Mesenchymal stem cell (in vitro differentiated cells and primary cell): ENCODE data around the gene MIS18A.
"Not testable (repeated sequence)": the region's sequence is repeated elsewhere in the genome, so short reads cannot be mapped to it uniquely, and the experiment has no call there.

Source experiments
- DNase-seq: peaks from one replicate; pipeline ENCODE4 v3.0.0-alpha.2; 2013
- H2AFZ ChIP-seq: one replicate; pipeline ENCODE4 v1.6.1; 2013; ENCODE audit warnings: low read depth, mild to moderate bottlenecking, control low read depth, inconsistent platforms, low read length, moderate library complexity
- H2AK5ac ChIP-seq: 2 replicates; pipeline ENCODE4 v1.6.1; 2013; ENCODE audit warnings: low read length, moderate library complexity, mild to moderate bottlenecking, inconsistent platforms; ENCODE audit not compliant: severe bottlenecking
- H2BK120ac ChIP-seq: one replicate; pipeline ENCODE4 v1.6.1; 2013; ENCODE audit warnings: low read depth, mild to moderate bottlenecking, inconsistent platforms, low read length, moderate library complexity
- H2BK12ac ChIP-seq, 2 experiments: one replicate each; pipeline ENCODE4 v1.6.1; 2013; ENCODE audit warnings: inconsistent platforms in 2 of 2, low read length in 2 of 2, mild to moderate bottlenecking in 2 of 2, moderate library complexity in 2 of 2, control low read depth in 1 of 2
- H2BK15ac ChIP-seq: one replicate; pipeline ENCODE4 v1.6.1; 2013; ENCODE audit warnings: mild to moderate bottlenecking, low read depth, inconsistent platforms; ENCODE audit not compliant: poor library complexity, severe bottlenecking
- H2BK5ac ChIP-seq: 2 replicates; pipeline ENCODE4 v1.6.1; 2013; ENCODE audit warnings: low read depth, mild to moderate bottlenecking, low read length, control low read depth, inconsistent platforms; ENCODE audit not compliant: poor library complexity, severe bottlenecking
- H3K14ac ChIP-seq, 2 experiments: one replicate each; pipeline ENCODE4 v1.6.1; 2013; ENCODE audit warnings: inconsistent platforms in 2 of 2, low read length in 2 of 2, control low read depth in 1 of 2, mild to moderate bottlenecking in 1 of 2, moderate library complexity in 1 of 2
- H3K18ac ChIP-seq, 2 experiments: one replicate each; pipeline ENCODE4 v1.6.1; 2013; ENCODE audit warnings: inconsistent platforms in 2 of 2, low read length in 2 of 2, control low read depth in 1 of 2, low read depth in 1 of 2, mild to moderate bottlenecking in 1 of 2
- H3K23ac ChIP-seq, 2 experiments: one replicate each; pipeline ENCODE4 v1.6.1; 2013; ENCODE audit warnings: inconsistent platforms in 2 of 2, low read length in 2 of 2, mild to moderate bottlenecking in 2 of 2, moderate library complexity in 2 of 2, control low read depth in 1 of 2
- H3K27ac ChIP-seq: 2 replicates; pipeline ENCODE4 v1.5.1; 2013; ENCODE audit warnings: mild to moderate bottlenecking, moderate library complexity, low read length, control low read depth, inconsistent platforms; ENCODE audit not compliant: poor library complexity, severe bottlenecking
- H3K27me3 ChIP-seq, 2 experiments: 2 replicates each; pipeline versions ENCODE4 v1.6.1 to v1.7.0; 2013; ENCODE audit warnings: low read length in 2 of 2, mild to moderate bottlenecking in 2 of 2, moderate library complexity in 2 of 2, control low read depth in 1 of 2, inconsistent platforms in 1 of 2; ENCODE audit not compliant: control insufficient read depth in 1 of 2, insufficient read depth in 1 of 2
- H3K36me3 ChIP-seq, 2 experiments: 2 replicates each; pipeline versions ENCODE4 v1.6.1 to v1.7.0; 2013; ENCODE audit warnings: low read length in 2 of 2, control low read depth in 1 of 2, inconsistent platforms in 1 of 2, low read depth in 1 of 2, mild to moderate bottlenecking in 1 of 2; ENCODE audit not compliant: insufficient read depth in 2 of 2, control insufficient read depth in 1 of 2
- H3K4ac ChIP-seq, 2 experiments: one replicate each; pipeline ENCODE4 v1.6.1; 2013; ENCODE audit warnings: inconsistent platforms in 2 of 2, low read length in 2 of 2, mild to moderate bottlenecking in 2 of 2, moderate library complexity in 2 of 2, control low read depth in 1 of 2, low read depth in 1 of 2
- H3K4me1 ChIP-seq: 2 replicates; pipeline ENCODE4 v1.6.1; 2013; ENCODE audit warnings: low read depth, low read length, control low read depth; ENCODE audit not compliant: control insufficient read depth, insufficient read depth
- H3K4me2 ChIP-seq: 2 replicates; pipeline ENCODE4 v1.6.1; 2013; ENCODE audit warnings: low read length, mild to moderate bottlenecking, inconsistent platforms; ENCODE audit not compliant: poor library complexity, severe bottlenecking
- H3K4me3 ChIP-seq, 2 experiments: 2 replicates each; pipeline versions ENCODE4 v1.5.1 to v1.7.0; 2013; ENCODE audit warnings: low read length in 2 of 2, mild to moderate bottlenecking in 2 of 2, control low read depth in 1 of 2, low read depth in 1 of 2; ENCODE audit not compliant: insufficient read depth in 1 of 2
- H3K79me1 ChIP-seq: replicated peaks from 2 replicates; pipeline ENCODE4 v1.6.1; 2013; ENCODE audit warnings: mild to moderate bottlenecking, control low read depth, low read length, inconsistent platforms; ENCODE audit not compliant: poor library complexity, severe bottlenecking
- H3K9ac ChIP-seq: 2 replicates; pipeline ENCODE4 v1.7.0; 2013; ENCODE audit warnings: mild to moderate bottlenecking, low read length, moderate library complexity
- H3K9me3 ChIP-seq: 2 replicates; pipeline ENCODE4 v1.7.0; 2013; ENCODE audit warnings: mild to moderate bottlenecking, low read length; ENCODE audit not compliant: control insufficient read depth
- H4K8ac ChIP-seq: one replicate; pipeline ENCODE4 v1.6.1; 2013; ENCODE audit warnings: inconsistent platforms, mild to moderate bottlenecking, low read length, moderate library complexity
- H4K91ac ChIP-seq: one replicate; pipeline ENCODE4 v1.6.1; 2013; ENCODE audit warnings: mild to moderate bottlenecking, low read length, inconsistent platforms
- WGBS: methylation state at CpG from one replicate; pipeline ENCODE4 v1.1.7; 2013; ENCODE audit warnings: mixed read lengths; 5-methylcytosine and 5-hydroxymethylcytosine counted together

Gene MIS18A

DNA sequence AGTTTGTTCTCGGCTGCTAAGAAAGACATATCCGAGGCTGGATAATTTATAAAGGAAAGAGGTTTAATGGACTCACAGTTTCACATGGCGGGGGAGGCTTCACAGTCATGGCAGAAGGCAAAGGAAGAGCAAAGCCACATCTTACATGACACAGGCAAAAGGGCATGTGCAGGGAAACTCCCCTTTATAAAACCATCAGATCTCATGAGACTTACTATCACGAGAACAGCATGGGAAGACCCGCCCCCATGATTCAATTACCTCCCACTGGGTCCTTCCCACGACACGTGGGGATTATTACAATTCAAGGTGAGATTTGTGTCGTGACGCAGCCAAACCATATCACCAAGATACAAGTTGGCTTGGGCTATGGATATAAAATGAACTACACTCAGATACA, 32.1 kb upstream of the MIS18A start:
- not testable (repeated sequence) for H3K18ac ChIP-seq, H3K14ac ChIP-seq, H4K91ac ChIP-seq, H3K4ac ChIP-seq, H3K23ac ChIP-seq, H2BK5ac ChIP-seq, H3K9ac ChIP-seq, DNase-seq, H3K27me3 ChIP-seq, H2AFZ ChIP-seq, H4K8ac ChIP-seq, H2BK12ac ChIP-seq, H3K4me3 ChIP-seq, H3K9me3 ChIP-seq, H2BK120ac ChIP-seq, H3K27ac ChIP-seq, H2AK5ac ChIP-seq, H3K4me2 ChIP-seq, H2BK15ac ChIP-seq
- 93% methylated on average over 9 of the region's 9 CpGs for WGBS
- H3K36me3 ChIP-seq, result peaks cover 55 to 67% of the 10 kb centered on the region in 2 experiments
- peaks cover 32% of the 10 kb centered on the region for H3K79me1 ChIP-seq
- peaks cover 14% of the 10 kb centered on the region for H3K4me1 ChIP-seq

DNA sequence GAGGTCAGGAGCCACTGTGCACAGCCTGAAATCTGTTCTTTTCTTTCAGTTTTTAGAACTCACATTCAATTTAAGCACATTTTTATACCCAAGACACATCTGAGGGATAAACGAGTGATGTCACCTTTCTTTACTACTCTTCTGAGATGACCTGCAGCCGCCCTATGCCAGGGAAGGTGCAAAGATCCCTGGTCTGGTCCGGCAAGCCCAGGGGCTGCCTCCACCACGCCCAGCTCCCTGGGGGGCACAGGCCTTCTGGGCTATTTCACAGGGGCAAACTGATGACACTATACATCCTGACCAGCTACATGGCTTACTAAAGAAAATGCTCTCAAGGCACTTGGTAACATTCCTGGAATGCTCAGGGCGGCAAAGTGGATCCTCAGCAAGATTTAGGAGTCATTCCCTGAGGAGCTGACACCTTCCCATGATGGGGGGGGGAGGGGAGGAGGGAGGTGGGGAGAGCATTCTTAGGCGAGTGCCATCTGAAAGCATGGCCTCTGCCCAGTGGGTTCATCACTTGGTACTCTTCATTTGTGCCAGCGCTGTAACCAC, 31.1 kb upstream of the MIS18A start:
- H3K9me3 ChIP-seq, result no peaks in the 10 kb centered on the region
- no peak overlapping the region for H2AK5ac ChIP-seq
- H2BK12ac ChIP-seq, result no peak overlapping the region
- 72% methylated on average over 7 of the region's 7 CpGs for WGBS
- H3K4me1 ChIP-seq, result peaks cover 11% of the 10 kb centered on the region
- no peak overlapping the region for H3K23ac ChIP-seq
- H3K27me3 ChIP-seq, result no peaks in the 10 kb centered on the region
- H3K27ac ChIP-seq, result no peak overlapping the region
- no peak overlapping the region for H3K9ac ChIP-seq
- H2BK120ac ChIP-seq, result no peak overlapping the region
- H3K36me3 ChIP-seq, result peaks cover 51 to 70% of the 10 kb centered on the region in 2 experiments
- H3K79me1 ChIP-seq, result peaks cover 36% of the 10 kb centered on the region
- DNase-seq, result no peak
- no peak overlapping the region for H3K4me3 ChIP-seq
- H4K8ac ChIP-seq, result no peak overlapping the region
- H3K4ac ChIP-seq, result no peak overlapping the region
- no peak overlapping the region for H3K18ac ChIP-seq
- H3K14ac ChIP-seq, result no peak overlapping the region
- no peak overlapping the region for H4K91ac ChIP-seq
- H3K4me2 ChIP-seq, result no peak overlapping the region
- H2BK5ac ChIP-seq, result no peak overlapping the region
- H2AFZ ChIP-seq, result no peak overlapping the region
- H2BK15ac ChIP-seq, result no peak overlapping the region

DNA sequence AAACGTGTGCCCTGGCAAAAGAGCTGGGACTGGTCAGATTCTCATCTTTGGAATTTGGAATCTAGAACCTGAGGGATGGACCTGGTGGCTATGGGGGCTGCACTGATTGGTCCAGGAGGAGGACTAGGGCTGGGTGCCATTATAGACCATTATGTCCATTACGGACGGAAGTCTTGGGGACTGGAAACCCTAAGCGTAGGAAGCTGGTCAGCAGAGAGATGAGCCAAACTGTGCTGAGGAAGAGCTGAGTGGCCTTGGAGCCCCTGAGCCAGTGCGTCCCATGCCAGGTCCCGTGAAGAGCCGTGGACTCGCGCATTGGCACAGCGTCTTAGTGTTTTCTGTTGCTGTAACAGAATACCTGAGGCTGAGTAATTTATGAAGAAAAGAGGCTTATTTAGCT, 29.8 kb upstream of the MIS18A start:
- H3K79me1 ChIP-seq, result peaks cover 33% of the 10 kb centered on the region
- H2BK15ac ChIP-seq, result no peak overlapping the region
- no peak overlapping the region for H2AFZ ChIP-seq
- H4K91ac ChIP-seq, result no peak overlapping the region
- no peak overlapping the region for H2BK120ac ChIP-seq
- no peak overlapping the region for H3K23ac ChIP-seq
- no peaks in the 10 kb centered on the region for H3K27me3 ChIP-seq
- no peak overlapping the region for H3K4ac ChIP-seq
- H2BK5ac ChIP-seq, result no peak overlapping the region
- no peak overlapping the region for H4K8ac ChIP-seq
- peaks cover 8% of the 10 kb centered on the region for H3K4me1 ChIP-seq
- no peak for DNase-seq
- H3K27ac ChIP-seq, result no peak overlapping the region
- no peak overlapping the region for H3K18ac ChIP-seq
- no peaks in the 10 kb centered on the region for H3K9me3 ChIP-seq
- H2AK5ac ChIP-seq, result no peak overlapping the region
- no peak overlapping the region for H3K4me2 ChIP-seq
- no peak overlapping the region for H3K4me3 ChIP-seq
- WGBS, result 98% methylated on average over 10 of the region's 10 CpGs
- H3K9ac ChIP-seq, result no peak overlapping the region
- no peak overlapping the region for H3K14ac ChIP-seq
- peaks cover 45 to 58% of the 10 kb centered on the region in 2 experiments for H3K36me3 ChIP-seq
- no peak overlapping the region for H2BK12ac ChIP-seq

DNA sequence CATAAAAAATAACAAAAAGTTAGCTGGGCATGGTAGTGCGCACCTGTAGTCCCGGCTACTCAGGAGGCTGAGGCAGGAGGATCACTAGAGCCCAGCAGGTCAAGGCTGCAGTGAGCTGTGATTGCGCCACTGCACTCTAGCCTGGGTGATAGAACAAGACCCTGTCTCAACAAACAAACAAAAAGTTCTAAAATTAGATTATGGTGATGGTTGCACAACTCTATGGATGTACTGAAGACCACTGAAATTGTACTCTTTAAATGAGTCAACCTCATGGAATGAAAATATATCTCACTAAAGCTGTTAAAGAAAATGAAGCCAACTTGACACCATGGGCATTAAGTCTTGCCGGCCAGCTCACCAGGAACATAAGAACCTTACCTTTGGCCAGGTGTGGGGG, 28.9 kb upstream of the MIS18A start:
- Histone ChIP-seq H3K23ac (no peak overlapping the region), H3K36me3 (peaks cover 42 to 54% of the 10 kb centered on the region in 2 experiments), H2AK5ac (no peak overlapping the region), H3K9me3 (no peaks in the 10 kb centered on the region), H3K14ac (no peak overlapping the region), H3K18ac (no peak overlapping the region), H3K9ac (no peak overlapping the region), H2AFZ (no peak overlapping the region), H3K27ac (no peak overlapping the region), H3K79me1 (peaks cover 29% of the 10 kb centered on the region), H4K8ac (no peak overlapping the region), H3K4me2 (no peak overlapping the region), H3K4me1 (peaks cover 8% of the 10 kb centered on the region), H4K91ac (no peak overlapping the region), H3K4me3 (no peak overlapping the region), H2BK120ac (no peak overlapping the region), H3K27me3 (no peaks in the 10 kb centered on the region), H2BK15ac (no peak overlapping the region), H2BK12ac (no peak overlapping the region), H2BK5ac (no peak overlapping the region), H3K4ac (no peak overlapping the region)
- 92% methylated on average over 3 of the region's 4 CpGs for WGBS
- DNase-seq, result peak; percentile 60
